ENCODE data around the gene PLCB1.

GRCh38 chr20:8867038-8867740 is 735.1 kb downstream of the PLCB1 start:
- TF ChIP-seq, protein P1, sequence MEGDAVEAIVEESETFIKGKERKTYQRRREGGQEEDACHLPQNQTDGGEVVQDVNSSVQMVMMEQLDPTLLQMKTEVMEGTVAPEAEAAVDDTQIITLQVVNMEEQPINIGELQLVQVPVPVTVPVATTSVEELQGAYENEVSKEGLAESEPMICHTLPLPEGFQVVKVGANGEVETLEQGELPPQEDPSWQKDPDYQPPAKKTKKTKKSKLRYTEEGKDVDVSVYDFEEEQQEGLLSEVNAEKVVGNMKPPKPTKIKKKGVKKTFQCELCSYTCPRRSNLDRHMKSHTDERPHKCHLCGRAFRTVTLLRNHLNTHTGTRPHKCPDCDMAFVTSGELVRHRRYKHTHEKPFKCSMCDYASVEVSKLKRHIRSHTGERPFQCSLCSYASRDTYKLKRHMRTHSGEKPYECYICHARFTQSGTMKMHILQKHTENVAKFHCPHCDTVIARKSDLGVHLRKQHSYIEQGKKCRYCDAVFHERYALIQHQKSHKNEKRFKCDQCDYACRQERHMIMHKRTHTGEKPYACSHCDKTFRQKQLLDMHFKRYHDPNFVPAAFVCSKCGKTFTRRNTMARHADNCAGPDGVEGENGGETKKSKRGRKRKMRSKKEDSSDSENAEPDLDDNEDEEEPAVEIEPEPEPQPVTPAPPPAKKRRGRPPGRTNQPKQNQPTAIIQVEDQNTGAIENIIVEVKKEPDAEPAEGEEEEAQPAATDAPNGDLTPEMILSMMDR (conservative IDR thresholded peaks at IDR 0.05 in 1 of 2, IDR thresholded peaks at IDR 0.05 in 1 of 2; ENCODE audit: low read depth in 1 of 2, low read length in 2 of 2) = no peak
- no peak for TF ChIP-seq EZH2 (IDR thresholded peaks at IDR 0.05; ENCODE audit: low read length, missing control alignments)
